Measurements from ENCODE around the gene SAMM50.

GRCh38 chr22:44018594-44018993, 63.4 kb downstream of the SAMM50 start:
- TF ChIP-seq EZH2 (optimal IDR thresholded peaks at IDR 0.05; ENCODE audit: low read depth, low read length) (no peak), CTCF (IDR thresholded peaks at IDR 0.05; ENCODE audit: low read length) (no peak)
